Frontal cortex (tissue), 4 donors: ENCODE data around the gene DGKH. TPM values are rescaled to one million over a fixed set of nuclear protein-coding genes. Genes with fewer than 3 reads are reported as not detected.
A peak's percentile ranks its signal among the peaks of the same experiment; 100 is the strongest.

Experiments used
- DNase-seq, 2 donors: peaks; one replicate each; pipeline ENCODE4 v3.0.0; 2012; ENCODE audit warnings: low spot score in 2 of 2
- FAIRE-seq: peaks from 2 replicates; lab custom pipeline; 2012; peaks lifted over from hg19 to GRCh38; lab: Jason Lieb, UNC
- total RNA-seq: library from RNA; depleted of rRNA; stranded (reverse); fragments of >200 nt; gene quantifications from one replicate; pipeline ENCODE4 v1.2.3, GENCODE V29; 2014
- donor health status: control.
- donor health status: control.
- donor health status: control.

DGKH gene
- total RNA-seq, 1 donor from 2014 or later, result 15.5 TPM

DNA sequence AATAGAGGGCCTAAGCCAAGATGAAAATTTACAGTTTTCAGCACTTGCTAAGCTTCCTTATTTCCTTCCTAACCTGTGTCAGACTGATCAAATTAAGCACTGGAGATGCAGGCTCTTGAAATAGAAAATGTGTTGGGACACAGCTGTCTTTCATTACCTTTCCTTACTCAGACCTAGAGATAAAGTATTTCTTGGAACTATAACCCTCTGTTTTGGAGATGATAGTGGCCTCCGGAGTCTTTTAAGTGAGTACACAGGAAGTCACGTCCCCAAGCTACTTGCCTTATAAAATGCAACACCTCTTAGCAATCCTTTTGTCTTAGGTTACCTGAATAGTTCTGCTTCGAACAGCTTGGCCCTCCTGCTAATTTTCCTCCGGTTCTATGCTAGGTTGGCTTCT lies 211.1 kb downstream of the DGKH start:
- no peak for FAIRE-seq
- DNase-seq, result no peak

DNA sequence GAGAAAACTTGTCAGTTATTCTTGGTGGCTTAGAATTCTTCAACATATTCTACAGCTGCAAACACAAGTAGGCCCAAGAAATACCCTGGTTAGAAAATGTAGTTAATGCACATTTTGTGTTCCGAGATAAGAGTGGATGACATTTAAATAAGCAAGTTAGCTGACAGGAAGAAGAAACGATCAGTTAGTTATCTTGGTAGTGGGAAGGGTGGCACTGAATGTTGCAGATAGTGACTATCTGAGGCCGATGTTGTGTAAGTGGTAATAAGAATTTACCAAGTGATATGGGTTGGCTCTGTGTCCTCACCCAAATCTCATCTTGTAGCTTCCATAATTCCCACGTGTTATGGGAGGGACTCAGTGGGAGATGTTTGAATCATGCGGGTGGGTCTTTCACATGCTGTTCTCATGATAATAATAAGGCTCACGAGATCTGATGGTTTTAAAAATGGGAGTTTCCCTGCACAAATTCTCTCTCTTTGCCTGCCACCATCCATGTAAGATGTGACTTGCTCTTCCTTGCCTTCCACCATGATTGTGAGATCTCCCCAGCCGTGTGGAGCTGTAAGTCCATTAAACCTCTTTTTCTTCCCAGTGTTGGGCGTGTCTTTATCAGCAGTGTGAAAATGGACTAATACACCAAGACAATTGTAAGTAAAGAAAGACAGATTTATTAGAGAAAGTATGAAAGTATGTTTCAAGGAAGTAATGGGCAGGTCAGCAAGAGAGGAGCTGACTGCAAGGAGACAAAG lies 212.6 kb downstream of the DGKH start:
- DNase-seq, result no peak
- FAIRE-seq, result no peak

DNA sequence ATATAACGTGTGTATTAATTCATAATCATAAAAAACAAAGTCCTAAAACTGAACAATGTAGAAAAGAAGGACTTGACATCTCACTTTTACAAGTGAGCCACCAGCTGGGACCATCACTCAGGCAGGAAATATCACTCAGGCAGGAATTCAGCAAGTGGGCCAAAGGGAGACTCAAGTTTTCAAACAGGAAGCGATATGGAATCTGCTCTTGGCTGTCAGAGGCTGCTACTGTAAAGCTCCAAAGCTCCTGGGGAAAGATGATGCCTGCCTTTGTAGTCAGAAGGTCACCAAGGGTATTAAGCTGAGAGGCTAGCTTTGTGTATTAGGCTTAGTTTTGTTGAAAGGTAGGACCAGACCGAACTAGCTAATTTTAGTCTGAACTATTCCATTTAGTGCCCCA lies 218.0 kb downstream of the DGKH start:
- FAIRE-seq, result no peak
- no peak for DNase-seq

DNA sequence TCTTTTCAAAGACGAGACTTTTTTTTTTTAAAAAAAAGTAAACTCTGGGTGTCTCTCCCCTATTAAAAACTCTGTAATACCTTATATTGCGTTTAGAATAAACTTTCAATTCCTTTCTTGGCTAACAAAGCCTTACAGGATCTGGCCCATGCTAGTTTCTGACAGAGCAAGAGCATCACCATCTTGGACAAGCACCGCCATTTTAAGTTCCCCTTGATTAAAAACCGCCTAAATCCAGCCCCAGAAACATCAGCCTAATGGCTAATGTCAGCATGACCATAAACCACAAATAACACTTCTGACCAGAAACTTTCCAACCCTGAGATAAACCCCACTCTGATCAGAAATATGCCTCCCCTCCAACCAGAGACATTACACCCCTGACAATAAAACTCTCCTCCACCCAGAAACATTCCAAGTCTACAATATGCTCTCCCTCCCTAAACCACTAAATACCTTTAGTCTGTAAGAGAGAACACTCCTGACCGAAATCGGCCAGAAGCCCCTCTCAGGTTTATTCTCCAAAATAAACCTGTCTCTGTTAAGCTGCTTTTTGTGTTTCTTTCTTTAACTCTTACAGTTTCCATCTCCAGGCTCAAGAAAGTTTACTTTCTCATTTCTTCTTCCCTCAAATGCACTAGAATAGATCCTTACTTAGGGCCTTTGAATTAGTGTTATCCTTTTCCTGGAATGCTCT lies 221.9 kb downstream of the DGKH start:
- DNase-seq (no peak), FAIRE-seq (no peak)

DNA sequence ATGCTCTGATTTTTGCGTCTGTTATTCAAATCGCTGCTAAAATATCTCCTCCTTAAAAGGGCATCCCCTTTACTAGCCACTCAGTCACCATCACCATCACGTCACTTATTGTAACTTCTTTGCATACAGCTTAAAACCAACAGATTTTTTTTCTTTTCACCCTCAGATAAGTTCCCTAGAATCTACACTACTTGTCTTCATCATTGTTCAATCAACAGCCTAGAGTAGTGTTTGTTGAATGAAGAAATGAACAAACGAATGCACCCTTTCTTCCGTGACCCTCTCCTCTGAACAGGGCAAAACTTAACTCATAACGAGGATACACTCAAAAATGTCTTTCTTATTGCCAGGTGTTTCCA lies 222.4 kb downstream of the DGKH start:
- FAIRE-seq (no peak), DNase-seq (no peak)

DNA sequence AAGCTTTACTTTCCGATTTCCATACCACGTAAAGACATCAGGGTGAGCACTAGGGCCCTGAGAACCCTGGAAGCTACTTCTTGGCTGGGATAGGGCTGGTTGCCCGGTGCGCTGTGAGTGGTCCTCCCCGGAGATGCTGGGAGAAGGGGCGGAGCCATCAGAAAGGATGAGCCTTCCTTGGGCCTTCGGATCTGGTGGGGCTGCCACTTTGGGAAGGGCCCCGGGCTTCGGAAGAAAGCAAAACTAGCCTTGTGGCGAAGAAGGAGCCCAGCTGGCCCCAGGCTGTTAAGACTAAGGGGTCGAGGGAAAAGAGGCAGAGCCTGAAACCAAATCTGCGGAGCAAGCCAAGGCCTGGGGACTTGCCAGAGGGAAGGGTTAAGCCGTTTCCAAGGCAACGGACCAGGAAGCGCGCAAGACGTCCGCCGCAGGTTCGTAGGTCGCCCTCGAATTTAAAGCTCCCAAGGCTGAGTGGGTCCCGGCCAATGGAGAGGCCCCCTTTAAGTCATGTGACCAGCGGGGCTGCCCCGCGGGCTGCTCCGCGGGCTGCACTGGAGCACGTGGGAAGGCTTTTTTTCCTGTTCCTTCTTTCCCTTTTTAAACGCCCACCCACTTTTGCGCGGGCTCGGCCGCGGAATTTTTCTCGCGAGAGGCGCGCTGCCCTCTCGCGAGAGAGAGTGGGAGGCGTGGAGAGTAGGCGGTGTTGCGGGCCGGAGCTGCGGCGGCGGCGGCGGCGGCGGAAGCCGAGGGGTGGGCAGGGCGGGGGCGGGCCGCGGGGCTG lies 223.1 kb downstream of the DGKH start:
- FAIRE-seq (peak; percentile 56), DNase-seq (peak; percentile 89 to 90)

DNA sequence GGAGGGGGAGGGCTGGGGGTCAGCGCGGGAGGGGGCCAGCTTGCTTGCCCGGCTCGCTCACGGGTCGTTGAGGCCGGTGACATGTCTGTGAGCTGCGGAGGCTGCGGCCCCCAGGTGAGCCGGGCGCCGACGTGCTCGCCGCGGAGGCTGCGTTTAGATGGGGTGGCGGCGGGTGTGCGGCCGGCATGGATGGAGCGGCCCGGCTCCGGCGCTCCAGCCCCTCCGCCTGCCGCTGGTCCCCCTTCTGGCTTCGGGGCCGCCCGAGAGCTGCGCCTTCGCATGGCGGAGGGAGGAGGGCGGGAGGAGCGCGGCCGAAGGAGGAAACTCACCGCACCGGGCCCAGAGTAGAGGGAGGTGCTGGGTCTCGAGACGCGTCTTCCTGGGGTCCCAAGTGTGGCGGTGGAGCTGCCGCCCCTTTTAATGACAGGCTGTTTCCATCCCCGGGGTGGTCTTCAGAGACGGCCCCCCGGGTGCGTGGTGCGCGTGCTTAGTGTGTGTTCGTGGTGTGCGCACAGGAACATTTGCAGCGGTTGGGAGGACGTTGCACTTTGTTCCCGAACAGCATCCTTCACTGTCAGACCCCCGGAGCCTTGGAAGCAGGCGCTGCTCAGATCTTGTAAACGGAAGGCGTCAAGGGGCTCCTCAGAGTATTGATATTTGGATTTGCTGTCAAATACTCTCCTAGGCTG lies 223.8 kb downstream of the DGKH start, which contains the start of gene AKAP11:
AKAP11 (plus strand) TSS at position 38 of the 689 bp plus-strand sequence. CDS start 14,197 bp downstream, outside the sequence.
- DNase-seq, result no peak
- no peak for FAIRE-seq

DNA sequence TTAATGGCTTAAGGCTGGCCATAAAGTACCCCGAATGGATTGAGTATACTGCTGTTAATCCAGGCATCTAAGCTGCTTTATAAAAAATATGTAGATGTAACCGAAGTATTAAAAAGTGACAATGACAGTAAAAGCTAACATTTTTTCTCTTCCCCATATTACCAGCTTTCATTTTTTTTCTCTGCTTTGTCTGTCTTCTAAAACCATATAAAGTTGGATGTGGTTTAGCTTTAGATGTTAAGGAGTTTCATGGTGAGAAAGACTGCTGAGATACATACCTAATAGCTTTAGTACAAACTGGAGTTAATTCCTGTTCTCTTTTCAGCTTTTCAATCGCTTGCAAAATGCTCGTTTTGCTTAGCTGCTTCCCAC lies 224.3 kb downstream of the DGKH start:
- DNase-seq (no peak), FAIRE-seq (no peak)

DNA sequence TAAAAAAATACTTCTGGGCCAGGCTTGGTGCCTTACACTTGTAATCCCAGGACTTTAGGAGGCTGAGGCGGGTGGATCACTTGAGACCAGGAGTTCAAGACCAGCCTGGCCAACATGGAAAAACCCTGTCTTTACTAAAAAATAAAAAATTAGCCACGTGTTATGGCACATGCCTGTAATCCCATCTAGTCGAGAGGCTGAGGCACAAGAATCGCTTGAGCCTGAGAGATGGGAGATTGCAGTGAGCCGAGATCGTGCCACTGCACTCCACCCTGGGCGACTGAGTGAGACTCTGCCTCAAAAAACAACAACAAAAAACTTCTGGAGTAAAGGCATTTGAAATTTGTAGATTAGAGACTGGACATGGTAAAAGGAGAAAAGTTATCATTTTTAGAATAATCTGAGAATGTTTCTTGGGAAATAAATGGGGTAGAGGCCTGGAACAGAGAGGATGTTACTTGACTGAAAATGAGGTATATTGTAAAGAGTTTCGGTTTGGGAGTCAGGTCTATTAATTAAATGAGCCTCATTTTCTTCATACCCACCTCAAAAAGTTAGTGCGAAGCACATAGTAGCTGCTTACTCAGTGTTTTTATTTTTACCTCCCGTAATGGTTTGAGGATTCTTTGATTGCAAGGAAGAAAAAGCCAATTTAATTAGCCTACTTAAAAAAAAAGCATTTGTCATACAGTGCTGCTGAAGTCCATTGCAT lies 226.1 kb downstream of the DGKH start:
- FAIRE-seq, result no peak
- no peak for DNase-seq

DNA sequence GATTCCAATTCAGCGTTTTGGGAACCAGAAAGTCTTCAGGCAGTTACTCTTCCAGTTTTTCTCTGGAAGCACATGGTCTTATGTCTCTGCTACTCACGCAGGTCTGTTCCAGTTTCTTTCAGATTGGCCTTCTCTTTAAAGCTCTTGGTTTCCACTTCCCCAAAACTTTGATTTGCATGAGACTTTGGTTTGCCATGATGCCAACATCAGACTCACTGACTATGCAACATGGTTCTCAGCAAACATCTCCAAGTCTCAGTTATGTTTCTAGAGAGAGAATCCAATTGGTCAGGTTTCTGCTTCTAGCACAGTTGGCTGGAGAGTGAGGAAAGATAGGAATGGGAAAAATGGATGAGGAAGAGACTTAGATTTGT lies 226.6 kb downstream of the DGKH start:
- FAIRE-seq (no peak), DNase-seq (no peak)

DNA sequence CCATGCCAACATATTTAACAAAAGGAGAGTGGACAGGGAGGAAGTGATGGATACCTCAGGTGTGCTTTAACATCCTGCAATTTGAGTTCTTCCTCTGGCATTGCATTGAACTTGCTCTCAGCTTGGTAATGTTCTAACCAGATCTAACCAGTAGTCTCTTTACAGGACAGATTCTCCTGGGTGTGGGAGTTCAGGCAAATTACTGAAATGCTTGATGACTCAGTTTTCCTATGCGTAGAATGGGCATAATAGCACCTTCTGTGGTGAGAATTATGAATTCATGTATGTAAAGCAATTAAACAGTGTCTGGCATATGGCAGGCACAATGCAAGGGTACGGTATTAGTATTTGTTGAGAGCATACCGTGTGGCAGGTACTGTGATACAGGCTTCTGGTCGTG lies 227.1 kb downstream of the DGKH start:
- FAIRE-seq (no peak), DNase-seq (no peak)

DNA sequence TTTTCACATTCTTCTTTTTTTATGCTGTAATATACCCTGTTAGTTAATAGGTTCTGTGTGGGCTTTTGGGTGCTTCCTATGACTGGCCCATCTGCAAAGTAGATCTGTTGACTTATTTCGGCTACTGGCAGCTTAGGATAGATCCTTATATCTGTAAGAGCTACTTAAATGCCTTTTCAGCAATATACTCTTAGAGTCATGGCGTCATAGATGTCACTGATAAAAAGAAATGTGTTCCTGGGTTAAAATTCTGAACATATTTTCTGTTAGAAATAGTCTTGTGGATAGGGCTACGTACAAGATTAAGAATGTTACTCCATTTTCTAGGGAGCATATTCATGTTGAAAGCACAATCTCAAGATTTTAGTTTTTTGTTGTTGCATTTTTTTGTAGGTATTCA lies 228.2 kb downstream of the DGKH start:
- no peak for FAIRE-seq
- no peak for DNase-seq

DNA sequence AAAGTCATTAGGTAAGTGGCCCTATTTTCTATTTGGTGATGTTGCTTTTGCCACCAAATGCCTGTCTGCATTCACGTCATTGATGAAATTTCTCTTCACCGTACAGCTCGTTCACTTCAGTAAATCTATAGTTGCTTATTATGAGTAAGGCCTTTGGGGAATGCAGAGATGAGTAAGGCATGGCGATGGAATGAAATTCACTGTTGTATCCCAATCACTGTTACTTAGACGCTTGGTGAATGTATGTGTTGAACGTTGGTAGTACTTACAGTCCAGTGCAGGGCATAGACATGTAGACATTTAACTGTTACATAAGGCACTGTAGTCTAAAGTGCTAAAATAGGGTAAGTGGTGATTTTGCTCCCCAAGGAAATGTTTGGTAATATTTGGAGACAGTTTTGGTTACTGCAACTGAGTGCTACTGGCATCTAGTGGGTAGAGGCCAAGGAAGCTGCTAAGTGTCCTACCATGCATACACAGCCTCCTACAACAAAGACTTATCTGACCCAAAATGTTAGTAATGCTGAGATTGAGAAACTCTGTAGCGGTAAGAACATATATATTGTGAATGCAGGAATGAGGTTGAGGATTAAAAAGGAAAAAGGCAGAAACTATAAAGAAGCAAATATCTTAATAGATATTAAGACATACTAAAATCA lies 229.3 kb downstream of the DGKH start:
- FAIRE-seq, result no peak
- DNase-seq, result no peak

DNA sequence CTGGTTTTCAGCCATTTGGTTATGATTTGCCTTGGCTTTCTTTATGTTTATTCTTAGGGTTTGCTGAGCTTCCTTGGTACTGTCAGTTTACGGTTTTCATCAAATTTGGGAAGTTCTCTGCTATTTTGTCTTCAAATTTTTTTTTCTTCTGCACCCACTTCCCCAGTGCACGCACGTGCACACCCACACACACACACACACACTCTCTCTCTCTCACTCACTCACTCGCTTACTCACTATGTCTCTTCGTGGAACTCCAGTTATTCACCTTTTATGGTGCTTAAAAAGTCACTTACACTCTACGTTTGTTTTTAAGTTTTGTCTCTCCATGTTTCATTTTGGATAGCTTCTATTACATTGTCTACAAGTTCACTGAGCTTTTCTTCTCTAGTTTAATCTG lies 230.6 kb downstream of the DGKH start:
- no peak for DNase-seq
- FAIRE-seq, result no peak

DNA sequence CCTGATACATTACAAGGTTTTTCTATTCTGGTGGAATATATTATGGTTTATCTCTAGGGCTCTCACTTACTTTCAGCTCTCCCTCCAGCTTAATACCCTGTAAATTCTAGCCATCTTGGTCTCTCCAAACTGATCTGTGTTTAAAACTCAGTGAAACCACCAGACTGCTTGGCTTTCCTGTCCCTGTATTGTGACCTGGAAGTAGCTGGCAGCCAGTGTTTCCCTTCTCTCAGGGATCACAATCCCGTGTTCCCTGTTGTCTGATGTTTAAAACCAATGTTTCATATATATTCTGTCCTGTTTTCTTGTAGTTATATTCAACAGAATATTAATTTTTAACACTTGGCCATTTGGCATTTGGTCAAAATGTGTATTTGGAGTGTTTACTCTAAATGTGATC lies 231.5 kb downstream of the DGKH start:
- no peak for FAIRE-seq
- no peak for DNase-seq

DNA sequence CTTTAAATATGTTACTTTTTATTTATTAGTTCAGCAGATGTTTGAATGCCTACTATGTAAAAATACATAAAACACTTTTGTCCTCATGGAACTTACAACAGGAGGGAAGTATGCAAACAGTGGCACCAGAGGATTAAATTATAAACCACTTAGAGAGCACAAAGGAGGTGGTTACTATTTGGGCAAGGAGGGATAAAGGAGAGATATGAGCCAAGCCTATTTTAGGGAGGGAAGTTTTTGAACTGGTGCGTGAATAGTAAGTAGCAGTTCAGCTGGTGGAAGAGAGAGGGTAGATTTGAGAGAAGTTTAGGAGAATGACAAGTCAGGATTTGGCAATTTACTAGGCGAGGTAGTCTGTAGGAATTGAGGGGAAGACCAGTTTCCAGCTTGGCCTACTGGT lies 232.1 kb downstream of the DGKH start:
- FAIRE-seq (no peak), DNase-seq (no peak)

DNA sequence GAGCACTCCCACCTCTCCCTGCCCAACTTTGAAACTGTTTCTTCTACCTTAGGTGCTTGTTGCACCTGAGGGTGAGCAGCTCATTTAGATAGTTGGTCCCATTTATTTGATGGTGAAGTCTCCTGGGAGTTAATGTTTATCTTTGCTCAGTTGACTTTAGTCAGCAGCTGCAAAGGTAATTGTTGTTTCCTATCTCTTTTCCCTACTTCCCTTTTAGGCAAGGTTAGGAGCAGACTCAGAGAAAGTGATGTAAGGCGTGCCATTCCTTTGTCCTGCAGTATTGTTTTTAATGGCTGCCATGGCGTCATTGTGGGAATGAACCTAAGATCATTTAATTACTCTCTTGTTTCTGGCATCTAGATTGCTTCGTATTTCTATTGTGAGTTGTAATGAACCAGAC lies 235.1 kb downstream of the DGKH start:
- FAIRE-seq (no peak), DNase-seq (no peak)

DNA sequence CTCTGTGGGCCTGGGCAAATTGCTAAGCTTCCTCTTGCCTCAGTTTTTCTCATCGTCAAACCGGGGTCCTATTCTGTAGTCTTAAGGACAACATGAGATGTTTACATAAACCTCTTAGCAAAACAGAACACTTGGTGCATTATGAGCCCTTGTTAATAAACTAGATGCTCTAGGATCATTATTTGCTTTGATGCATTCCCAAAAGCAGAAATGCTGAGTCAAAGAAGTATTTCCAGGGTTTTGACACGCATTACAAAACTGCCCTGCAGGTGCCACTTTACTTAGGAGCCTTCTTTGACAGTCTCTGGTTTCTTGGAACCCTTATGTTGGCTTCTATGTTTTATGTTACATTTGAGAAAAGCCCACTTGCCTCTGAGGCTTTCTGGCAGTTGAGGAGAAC lies 235.6 kb downstream of the DGKH start:
- DNase-seq (no peak), FAIRE-seq (no peak)
